K562 treated with DMSO at 1 percent for 4 hours (cell line): ENCODE measurements around the gene LMO7. TPM values are rescaled to one million over a fixed set of nuclear protein-coding genes. Genes with fewer than 3 reads are reported as not detected.

Experiments
- total RNA-seq: library from RNA; unstranded; fragments of 300-600 nt; gene quantifications from 2 replicates; pipeline ENCODE4 v1.2.3, GENCODE V29; 2022; ENCODE audit not compliant: insufficient read depth

LMO7 gene
- total RNA-seq, result 1.7 and 5.0 TPM in 2 replicates

DNA sequence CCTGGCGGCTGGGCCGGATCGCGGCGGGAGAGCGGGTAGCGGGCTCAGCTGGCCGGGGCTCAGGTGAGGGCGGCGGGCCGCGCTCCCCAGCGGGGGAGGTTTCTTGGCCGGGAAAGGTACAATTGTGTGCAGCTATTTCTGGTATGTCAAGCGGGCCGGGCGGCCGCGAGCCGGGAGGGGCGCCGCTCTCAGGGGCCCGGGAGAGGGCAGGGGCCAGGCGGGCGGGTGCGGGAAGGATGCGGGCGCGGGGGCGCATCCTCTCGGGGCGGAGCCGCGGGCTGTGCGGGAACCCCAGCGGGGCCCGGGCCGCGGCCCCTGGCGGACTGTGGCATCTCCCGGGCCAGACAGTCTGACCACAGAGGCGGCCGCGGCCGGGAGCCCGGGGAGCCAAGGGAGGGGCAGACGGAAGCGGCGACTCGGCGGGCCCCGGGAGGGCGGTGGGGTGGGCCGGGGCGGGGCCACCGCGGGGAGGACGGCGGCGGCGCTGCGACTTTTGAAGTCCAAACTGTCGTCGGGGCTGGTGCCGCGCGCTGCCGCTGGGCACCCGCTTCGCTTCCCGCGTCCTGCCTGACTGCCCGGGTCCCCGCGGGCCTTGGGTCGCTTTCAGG, at the start of gene LMO7:
Gene LMO7, plus strand, starts transcription at position 503 of the 608 bp plus-strand sequence. CDS start 328 bp downstream, outside the sequence.

Other genes with a start within 250 kb of the LMO7 start
- gene TBC1D4, start 154.2 kb upstream of the LMO7 start, total RNA-seq, result 3.1 and 4.9 TPM in 2 replicates
- 62.6 and 109 TPM in 2 replicates for gene COMMD6, start 98.5 kb upstream of the LMO7 start, total RNA-seq
- gene UCHL3, start 86.5 kb upstream of the LMO7 start, total RNA-seq, result 25.3 and 30.7 TPM in 2 replicates